ENCODE results near the gene DTX3. TPM values are rescaled to one million over a fixed set of nuclear protein-coding genes. Genes with fewer than 3 reads are reported as not detected.

The DTX3 gene
- total and polyA plus RNA-seq, 2 of the 13 experiments (the other 11 are each of a cell fraction or from before 2014, with no cell fraction given): 9.0 to 27.2 TPM

GRCh38 chr12:57632958-57633840, 28.6 kb downstream of the DTX3 start, which contains the start of gene B4GALNT1 (continued):
- TF ChIP-seq PRDM4 (CRISPR knock-in tag; IDR thresholded peaks at IDR 0.05; ENCODE audit: borderline replicate concordance) (no peak), NFKB2 (CRISPR knock-in tag; IDR thresholded peaks at IDR 0.05; ENCODE audit: borderline replicate concordance) (peak; percentile 84; the same call in 1 of the 2 replicates), ZFP82 (CRISPR knock-in tag; IDR thresholded peaks at IDR 0.05; ENCODE audit: borderline replicate concordance) (peak; percentile 21; the same call in 1 of the 2 replicates), MTERF4 (CRISPR knock-in tag; IDR thresholded peaks at IDR 0.05) (0 out of 2 replicates have a peak, but pooled peaks have one; percentile 75), ZNF12 (CRISPR knock-in tag; IDR thresholded peaks at IDR 0.05) (peak; percentile 69; the same call in 1 of the 2 replicates), PAF1 (CRISPR knock-in tag; IDR thresholded peaks at IDR 0.05) (no peak), ZNF362 (CRISPR knock-in tag; IDR thresholded peaks at IDR 0.05; ENCODE audit: borderline replicate concordance) (no peak; the same call in 1 of the 2 replicates), NR3C1 (CRISPR knock-in tag; IDR thresholded peaks at IDR 0.05) (no peak), CC2D1A (CRISPR knock-in tag; IDR thresholded peaks at IDR 0.05) (no peak), HINFP (CRISPR knock-in tag; IDR thresholded peaks at IDR 0.05; ENCODE audit: low read depth) (peak; percentile 52; the same call in 1 of the 2 replicates), ZNF841 (CRISPR knock-in tag; IDR thresholded peaks at IDR 0.05; ENCODE audit: borderline replicate concordance) (peak; percentile 38; the same call in 1 of the 2 replicates), ZBTB21 (CRISPR knock-in tag; IDR thresholded peaks at IDR 0.05) (no peak), ZNF547 (CRISPR knock-in tag; IDR thresholded peaks at IDR 0.05) (peak; percentile 67), ZNF574 (CRISPR knock-in tag; IDR thresholded peaks at IDR 0.05) (peak; percentile 65), ATF7-NPFF (CRISPR knock-in tag; IDR thresholded peaks at IDR 0.05; ENCODE audit: low read depth) (peak; percentile 80; the same call in 1 of the 2 replicates), HIC2 (CRISPR knock-in tag; IDR thresholded peaks at IDR 0.05; ENCODE audit: low read depth) (no peak), RXRA (CRISPR knock-in tag; IDR thresholded peaks at IDR 0.05) (peak; percentile 57; the same call in 1 of the 2 replicates)

Data from HepG2 (cell line).